ENCODE data around the gene CATSPERE. TPM values are rescaled to one million over a fixed set of nuclear protein-coding genes. Genes with fewer than 3 reads are reported as not detected.
"Not testable (repeated sequence)": the region's sequence is repeated elsewhere in the genome, so short reads cannot be mapped to it uniquely, and the experiment has no call there.

CATSPERE gene
- total RNA-seq, 1 experiment from 2014 or later = 0.11 TPM

GRCh38 chr1:244447552-244447951, 13.5 kb upstream of the CATSPERE start:
- no peak for DNase-seq (ENCODE audit: low read depth)

GRCh38 chr1:244448279-244449036, 12.6 kb upstream of the CATSPERE start:
- no peak for DNase-seq (ENCODE audit: low read depth)

GRCh38 chr1:244449936-244450508, 11.1 kb upstream of the CATSPERE start:
- no peak for DNase-seq (ENCODE audit: low read depth)

GRCh38 chr1:244450597-244451538, 10.2 kb upstream of the CATSPERE start:
- DNase-seq (ENCODE audit: low read depth) = peak; percentile 60

GRCh38 chr1:244451539-244451950, 9.5 kb upstream of the CATSPERE start, which contains the start of gene ADSS2:
Gene ADSS2, minus strand, starts transcription at chr1:244451909. Its CDS starts 92 bp downstream, at chr1:244451817.
- no peak for DNase-seq (ENCODE audit: low read depth)

GRCh38 chr1:244451951-244452795, 8.9 kb upstream of the CATSPERE start:
- DNase-seq (ENCODE audit: low read depth) = peak; percentile 99

GRCh38 chr1:244454412-244454811, 6.7 kb upstream of the CATSPERE start:
- no peak for DNase-seq (ENCODE audit: low read depth)

- DNase-seq (ENCODE audit: low read depth) = no peak
These were observed 4.5 kb upstream of the CATSPERE start for GRCh38 chr1:244456586-244456985.

- DNase-seq (ENCODE audit: low read depth) = no peak
These were observed 2.3 kb upstream of the CATSPERE start for GRCh38 chr1:244458781-244459180.

- DNase-seq (ENCODE audit: low read depth) = peak; percentile 18
These were observed 876 bp upstream of the CATSPERE start for GRCh38 chr1:244460197-244460596.

- no peak for DNase-seq (ENCODE audit: low read depth)
These were observed 5.7 kb downstream of the CATSPERE start for GRCh38 chr1:244466724-244467123.

- no peak for DNase-seq (ENCODE audit: low read depth)
These were observed 12.1 kb downstream of the CATSPERE start for GRCh38 chr1:244473059-244473605.

- not testable (repeated sequence) for DNase-seq (ENCODE audit: low read depth)
These were observed 23.9 kb downstream of the CATSPERE start for GRCh38 chr1:244484971-244485370.

- DNase-seq (ENCODE audit: low read depth) = no peak
These were observed 33.6 kb downstream of the CATSPERE start for GRCh38 chr1:244494653-244495052.

- no peak for DNase-seq (ENCODE audit: low read depth)
These were observed 35.1 kb downstream of the CATSPERE start for GRCh38 chr1:244496186-244496585.

- DNase-seq (ENCODE audit: low read depth) = no peak
These were observed 36.7 kb downstream of the CATSPERE start for GRCh38 chr1:244497805-244498204.

GRCh38 chr1:244499484-244499883, 38.4 kb downstream of the CATSPERE start:
- not testable (repeated sequence) for DNase-seq (ENCODE audit: low read depth)

GRCh38 chr1:244500515-244500914, 39.4 kb downstream of the CATSPERE start:
- DNase-seq (ENCODE audit: low read depth) = not testable (repeated sequence)

- no peak for DNase-seq (ENCODE audit: low read depth)
These were observed 41.6 kb downstream of the CATSPERE start for GRCh38 chr1:244502630-244503029.

- no peak for DNase-seq (ENCODE audit: low read depth)
These were observed 52.4 kb downstream of the CATSPERE start for GRCh38 chr1:244513493-244513892.

GRCh38 chr1:244515680-244516079, 54.6 kb downstream of the CATSPERE start:
- DNase-seq (ENCODE audit: low read depth) = no peak
